GM19025 (cell line): ENCODE data around the gene MYBPC3.
A peak's percentile ranks its signal among the peaks of the same experiment; 100 is the strongest.

Experiments used
- ATAC-seq: cut with Tn5 transposase; IDR thresholded peaks from one replicate; pipeline ENCODE4 v1.9.1; 2021; ENCODE audit warnings: mild to moderate bottlenecking, low read depth, moderate library complexity; ENCODE audit not compliant: unreplicated experiment

MYBPC3 gene

DNA sequence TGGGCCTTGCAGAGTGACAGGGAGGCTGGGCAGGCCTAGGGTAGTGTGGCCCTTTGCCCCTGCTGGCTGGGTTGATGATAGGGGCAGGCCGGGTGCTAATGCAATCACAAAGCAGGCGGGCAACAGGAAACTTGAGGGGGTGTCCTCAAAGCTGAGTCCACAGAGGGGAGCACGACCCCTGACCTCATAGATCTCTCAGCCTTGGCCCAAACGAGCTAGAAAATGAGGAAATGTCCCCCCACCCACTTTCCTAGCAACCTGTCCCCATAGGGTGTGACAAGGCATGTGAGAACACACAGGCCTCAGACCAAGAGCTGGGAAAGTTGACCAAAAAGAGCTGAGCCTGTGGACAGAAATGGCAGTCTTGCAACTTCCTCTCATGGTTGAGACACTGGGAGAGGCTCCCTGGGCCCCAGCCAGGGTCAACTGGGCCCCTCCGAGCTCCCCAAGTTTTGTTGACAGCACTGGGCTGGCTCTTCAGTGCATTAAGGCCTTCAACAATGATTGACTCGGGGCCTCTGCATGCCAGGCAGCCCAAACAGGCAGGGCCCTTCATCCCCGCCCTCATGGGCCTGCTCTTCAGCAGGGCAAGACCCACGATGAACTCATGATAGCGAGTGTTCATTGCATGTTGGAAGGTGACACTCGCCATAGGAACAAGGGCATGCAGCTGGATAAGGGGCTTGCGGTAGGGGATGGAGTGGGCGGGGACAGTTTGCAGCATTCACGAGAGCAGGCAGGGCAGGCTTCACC, 35.6 kb upstream of the MYBPC3 start:
- no peak for ATAC-seq

- ATAC-seq: no peak
Measured at GRCh38 chr11:47384498-47384897, 32.0 kb upstream of the MYBPC3 start.

DNA sequence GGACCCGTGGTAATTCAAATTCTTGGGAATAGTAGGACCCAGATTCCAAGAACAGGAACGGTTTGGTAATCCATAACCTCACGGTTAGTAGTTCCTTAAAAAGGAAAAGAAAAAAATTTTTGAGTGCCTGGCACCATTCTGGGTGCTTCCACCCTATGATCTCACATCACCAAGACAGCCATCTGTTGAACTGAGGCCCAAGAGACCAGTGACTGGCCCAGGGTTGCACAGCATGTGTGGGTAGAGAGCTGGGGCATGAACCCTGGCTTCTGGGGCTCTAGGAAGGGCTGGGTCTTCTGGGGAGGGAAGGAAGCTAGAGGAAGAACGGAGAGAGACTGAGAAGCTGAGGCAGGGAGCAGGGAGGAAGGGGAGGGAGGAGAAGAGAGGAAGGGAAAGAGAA, 30.6 kb upstream of the MYBPC3 start:
- no peak for ATAC-seq

GRCh38 chr11:47380078-47380477, 27.6 kb upstream of the MYBPC3 start:
- no peak for ATAC-seq

- no peak for ATAC-seq
Measured at GRCh38 chr11:47379317-47379716, 26.8 kb upstream of the MYBPC3 start.

DNA sequence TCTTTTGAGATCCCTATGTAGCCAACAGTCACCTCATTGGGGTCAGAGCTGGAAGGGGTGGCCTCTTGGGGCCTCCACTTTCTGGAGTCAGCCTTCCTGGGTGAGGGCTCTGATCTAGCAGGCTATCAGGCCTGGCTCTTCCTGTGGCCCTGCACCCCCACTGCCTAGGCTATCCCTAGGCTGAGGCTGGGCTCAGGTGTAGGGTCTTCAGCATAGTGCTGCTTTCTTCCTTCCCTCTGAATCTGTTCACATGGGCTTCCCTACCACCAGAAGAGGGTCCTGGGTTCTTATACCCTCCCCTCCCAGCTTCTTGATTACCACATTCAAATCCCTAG, 26.3 kb upstream of the MYBPC3 start:
- peak; percentile 9 for ATAC-seq

DNA sequence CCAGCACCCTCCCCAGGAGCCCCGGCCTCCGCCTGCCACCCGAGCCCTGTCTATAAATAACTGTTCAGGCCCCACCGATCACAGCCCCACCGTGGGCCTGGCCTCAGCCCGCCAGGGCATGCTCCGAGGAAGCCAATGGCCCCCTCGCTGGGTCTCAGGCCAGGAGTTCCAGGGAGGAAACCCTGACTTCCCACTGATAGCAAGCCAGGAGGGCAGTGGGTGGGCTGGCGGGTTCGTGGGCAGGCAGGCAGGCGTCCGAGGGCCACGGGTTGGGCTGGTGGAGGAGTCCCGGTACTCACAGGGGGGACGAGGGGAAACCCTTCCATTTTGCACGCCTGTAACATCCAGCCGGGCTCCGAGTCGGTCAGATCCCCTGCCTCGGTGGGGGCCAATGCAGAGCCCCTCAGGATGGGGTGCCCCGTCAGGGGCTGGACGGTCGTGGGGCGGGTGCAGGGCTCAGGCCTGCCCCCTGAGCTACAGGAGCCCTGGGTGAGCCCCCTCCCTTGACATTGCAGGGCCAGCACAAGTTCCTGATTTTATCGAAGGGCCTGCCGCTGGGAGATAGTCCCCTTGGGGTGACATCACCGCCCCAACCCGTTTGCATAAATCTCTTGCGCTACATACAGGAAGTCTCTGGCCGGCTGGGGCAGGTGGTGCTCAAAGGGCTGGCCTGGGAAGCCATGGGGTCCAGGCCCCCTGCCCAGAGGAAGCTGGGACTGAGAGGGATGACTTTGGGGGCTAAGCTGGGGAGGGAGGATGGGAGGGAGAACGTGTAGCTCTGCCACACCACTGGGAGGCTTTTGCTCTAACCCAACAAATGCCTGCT, 25.7 kb upstream of the MYBPC3 start, which contains the start of gene SPI1:
Gene SPI1 (minus strand): TSS at position 538 of the 826 bp plus-strand sequence. CDS start 194 bp downstream, at position 344.
- ATAC-seq: peak; percentile 75

DNA sequence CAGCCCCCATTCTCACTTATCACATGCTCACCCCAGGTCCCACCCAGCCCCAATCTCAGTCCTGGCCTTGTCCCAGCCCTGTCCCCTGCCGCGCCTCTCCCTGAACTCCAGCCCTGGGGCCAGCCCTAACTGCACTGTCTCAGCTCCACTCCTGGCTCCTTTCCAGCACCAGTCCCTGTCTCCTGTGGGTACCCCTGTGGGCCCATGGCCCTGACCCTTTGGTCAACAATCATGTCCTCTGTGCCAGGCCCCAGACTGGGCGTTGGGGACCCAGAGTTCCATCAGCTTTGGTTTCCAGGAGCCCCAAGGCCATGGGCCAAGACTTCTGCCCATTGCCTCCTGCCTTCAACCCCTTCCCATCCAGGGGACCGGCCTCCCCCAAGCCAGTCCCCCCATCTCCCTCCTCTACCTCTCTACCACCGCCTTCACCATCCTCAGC, 25.1 kb upstream of the MYBPC3 start:
- ATAC-seq: no peak

DNA sequence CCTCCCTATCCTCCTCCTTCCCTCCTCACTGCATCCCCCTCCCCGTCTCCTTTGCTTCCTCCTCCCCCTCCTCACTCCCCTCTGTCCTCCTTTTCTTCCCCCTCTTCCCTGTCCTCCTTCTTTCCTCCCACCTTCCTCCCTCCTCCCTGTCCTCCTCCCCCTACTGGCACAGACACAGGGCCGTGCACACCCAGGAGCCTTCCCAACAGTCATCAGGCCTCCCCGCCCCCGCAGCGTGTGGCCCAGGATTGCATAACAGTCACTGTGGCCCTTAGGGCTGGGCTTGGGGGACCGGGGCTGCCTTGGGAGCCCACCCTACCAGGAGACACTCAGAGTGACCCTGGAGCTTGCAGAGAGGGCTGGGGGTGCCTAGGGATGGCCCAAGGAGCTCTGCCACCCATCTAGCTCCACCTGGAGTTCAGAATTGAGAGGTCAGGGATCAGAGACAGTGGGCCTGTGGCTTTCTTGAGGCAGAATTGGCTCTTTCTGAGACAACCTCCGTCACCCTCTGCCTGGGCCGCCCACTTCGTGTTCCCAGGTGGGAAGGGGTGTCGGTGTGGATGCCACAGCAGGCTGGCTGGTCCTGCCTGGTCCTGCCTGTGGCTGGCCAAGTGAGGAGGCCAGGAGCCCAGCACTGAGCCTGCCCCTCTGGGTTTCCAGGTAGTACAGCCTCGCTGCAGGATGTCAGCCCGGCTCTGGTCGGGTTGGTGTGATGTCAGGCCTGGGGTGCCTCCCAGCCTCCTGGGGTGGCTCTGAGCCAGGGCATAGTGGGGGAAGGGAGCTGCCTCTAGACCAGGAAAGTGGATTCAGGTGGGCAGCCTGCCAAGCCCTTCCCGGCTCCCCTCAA, 24.2 kb upstream of the MYBPC3 start:
- ATAC-seq: peak; percentile 35

DNA sequence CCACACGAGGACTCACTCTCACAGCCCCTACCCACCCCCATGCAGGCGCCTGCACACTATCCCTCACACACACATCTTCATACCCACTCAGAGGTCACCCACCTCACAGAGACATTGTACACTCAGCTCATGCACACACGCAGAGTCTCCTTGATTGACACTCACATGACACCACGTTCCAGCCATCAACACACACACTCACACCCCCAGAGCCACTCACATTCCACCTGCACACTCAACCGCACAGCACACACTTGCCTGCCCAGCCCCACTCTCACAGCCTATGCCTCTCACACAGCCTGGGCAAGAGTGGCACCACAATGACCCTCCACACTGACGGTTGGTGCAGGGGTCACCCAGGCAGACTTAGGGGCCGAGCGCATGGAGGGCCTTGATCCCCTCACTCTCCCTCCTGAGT, 23.6 kb upstream of the MYBPC3 start:
- ATAC-seq: no peak

DNA sequence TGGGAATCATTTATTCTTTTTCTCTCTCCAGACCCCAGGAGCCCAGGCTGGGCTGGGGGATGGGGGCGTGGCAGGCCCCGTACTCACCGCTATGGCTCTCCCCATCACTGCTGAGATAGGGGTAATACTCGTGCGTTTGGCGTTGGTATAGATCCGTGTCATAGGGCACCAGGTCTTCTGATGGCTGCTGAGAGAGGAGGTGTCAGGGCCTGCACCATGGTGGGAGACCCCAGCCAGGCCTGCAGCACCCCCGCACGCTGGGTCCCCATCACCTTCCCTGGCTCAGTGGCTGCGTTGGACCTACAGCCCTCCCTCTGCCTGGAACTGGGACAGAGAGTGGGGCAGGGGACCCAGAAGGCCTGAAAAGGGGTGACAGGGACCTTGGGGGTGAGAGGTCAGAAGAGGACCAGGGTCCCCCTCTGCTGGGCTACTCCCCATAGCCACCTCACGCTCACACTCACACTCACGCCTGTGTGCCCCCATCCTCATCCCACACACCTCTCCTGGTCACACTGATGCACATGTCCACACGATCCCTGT, 23.1 kb upstream of the MYBPC3 start:
- ATAC-seq: no peak

DNA sequence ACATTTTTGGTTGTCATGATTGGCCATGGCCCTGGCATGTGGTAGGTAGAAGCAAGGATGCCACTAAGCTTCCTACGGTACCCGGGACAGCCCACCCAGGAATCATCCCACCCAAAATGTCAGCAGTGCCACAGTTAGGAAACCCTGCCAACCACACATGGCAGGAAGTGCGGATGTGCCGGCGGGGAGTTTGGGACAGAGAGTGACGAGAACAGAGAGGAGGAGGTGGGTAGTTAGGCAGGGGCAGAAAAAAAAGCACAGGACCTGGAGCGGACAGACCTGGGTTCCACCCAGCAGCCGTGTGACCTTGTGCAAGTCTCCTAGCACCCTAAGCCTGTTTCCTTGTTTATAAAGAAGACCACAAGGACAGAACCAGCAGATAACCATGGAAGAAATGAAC, 22.5 kb upstream of the MYBPC3 start:
- no peak for ATAC-seq

GRCh38 chr11:47374720-47375019, 22.2 kb upstream of the MYBPC3 start:
- no peak for ATAC-seq

DNA sequence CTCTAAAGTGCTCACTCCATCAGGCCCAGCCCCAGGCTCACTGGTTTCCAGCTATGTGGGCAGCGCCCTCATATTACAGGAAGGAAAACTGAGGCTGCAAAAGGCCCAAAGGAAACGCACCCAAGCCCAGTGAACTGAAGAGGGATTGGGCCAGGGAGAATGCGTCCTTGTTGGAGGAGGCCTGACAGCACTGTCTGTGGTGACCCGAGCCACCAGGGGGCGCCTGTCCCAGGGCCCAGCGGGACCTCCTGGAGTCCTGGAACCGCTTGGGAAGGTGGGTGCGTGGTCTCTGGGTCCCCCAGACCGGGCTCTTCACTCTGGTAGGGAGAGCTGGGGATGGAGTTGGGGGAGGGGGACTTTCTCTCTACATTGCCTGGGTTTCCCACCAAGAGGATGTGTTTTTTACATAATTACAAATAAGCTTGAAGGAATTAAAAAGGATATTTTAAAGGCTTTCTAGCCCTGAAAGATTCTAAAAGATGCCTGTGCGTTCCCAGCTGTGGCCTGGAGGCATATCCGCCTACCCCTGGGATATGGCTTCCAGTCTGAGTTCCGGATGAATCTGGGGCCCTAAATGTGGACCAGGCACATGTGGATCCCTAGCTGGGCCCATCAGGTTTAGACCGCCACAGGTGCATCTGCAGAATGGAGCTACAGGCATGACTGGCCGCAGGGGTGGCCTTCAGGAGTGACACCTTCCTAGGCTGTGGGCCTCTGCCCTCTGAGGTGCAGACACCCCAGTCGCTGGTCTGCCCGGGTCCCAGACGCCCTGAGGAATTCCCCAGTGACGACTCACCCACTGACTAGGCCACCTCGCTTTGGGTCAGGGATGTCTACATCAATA, 21.6 kb upstream of the MYBPC3 start:
- ATAC-seq: no peak

DNA sequence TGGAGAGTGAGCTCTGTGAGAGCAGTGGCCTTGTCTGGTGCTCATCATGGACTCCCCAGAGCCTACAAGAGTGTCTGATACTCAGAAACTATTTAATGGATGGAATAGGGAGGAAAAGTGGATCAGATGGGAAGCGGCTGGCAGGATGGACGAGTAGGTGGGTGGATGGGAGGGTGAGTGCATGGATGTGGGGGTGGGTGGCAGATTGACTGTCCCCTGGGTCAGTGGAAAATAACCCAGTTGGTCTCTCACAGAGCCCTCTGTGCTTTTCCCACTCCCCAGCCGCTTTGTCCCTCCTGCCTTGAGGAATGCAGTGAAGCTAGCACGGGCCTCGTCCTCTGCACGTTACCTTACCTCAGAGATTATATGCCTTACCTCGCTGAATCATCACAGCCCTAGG, 19.9 kb upstream of the MYBPC3 start:
- no peak for ATAC-seq

DNA sequence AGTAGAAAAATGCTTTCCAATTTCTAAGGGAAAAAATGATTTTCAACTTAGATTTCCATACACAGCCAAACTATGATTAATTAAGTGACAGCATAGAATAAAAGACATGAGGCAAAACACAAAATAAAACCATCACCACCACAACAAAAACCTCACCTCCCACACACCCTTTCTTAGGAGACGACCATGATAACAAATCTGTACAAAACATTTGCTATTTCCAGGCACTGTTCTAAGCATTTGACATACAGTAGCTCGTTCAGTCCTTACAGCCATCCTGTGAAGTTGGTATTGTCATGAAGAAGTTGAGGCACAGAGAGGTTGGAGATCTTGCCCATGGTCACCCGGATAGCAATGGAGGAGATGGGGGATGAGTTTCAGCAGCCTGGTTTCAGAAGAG, 17.2 kb upstream of the MYBPC3 start:
- no peak for ATAC-seq

GRCh38 chr11:47366020-47366490, 13.6 kb upstream of the MYBPC3 start:
- ATAC-seq: no peak

GRCh38 chr11:47361419-47361818, 8.9 kb upstream of the MYBPC3 start:
- ATAC-seq: no peak

DNA sequence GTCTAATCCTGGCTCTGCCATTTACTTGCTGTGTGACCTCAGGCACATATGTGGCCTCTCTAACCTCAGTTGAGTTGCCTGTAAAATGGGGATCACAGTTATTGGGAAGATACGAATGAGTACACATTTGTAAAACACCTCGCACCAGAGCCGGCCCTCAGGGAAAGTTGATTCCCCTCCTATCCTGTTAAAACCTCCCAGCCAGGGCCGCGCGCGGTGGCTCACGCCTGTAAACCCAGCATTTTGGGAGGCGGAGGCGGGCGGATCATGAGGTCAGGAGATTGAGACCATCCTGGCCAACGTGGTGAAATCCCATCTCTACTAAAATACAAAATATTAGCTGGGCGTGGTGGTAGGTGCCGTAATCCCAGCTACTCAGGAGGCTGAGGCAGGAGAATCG, 7.8 kb upstream of the MYBPC3 start:
- ATAC-seq: no peak

GRCh38 chr11:47359586-47359985, 7.1 kb upstream of the MYBPC3 start:
- ATAC-seq: no peak
